ENCODE data around the gene L3MBTL2. TPM values are rescaled to one million over a fixed set of nuclear protein-coding genes. Genes with fewer than 3 reads are reported as not detected.

L3MBTL2 gene
- total and polyA plus RNA-seq, 2 donors from 2014 or later: 16.4 to 25.1 TPM

GRCh38 chr22:41237036-41237706, 32.1 kb downstream of the L3MBTL2 start:
- Histone ChIP-seq H3K27ac (ENCODE audit: low read depth in 2 of 2, low read length in 2 of 2) (no peak overlapping the region), H3K9ac (ENCODE audit: low read length in 3 of 3) (peak overlapping the region in 1 of 3 donors; percentile 61), H3K9me3 (ENCODE audit: control insufficient read depth in 2 of 3, insufficient read depth in 1 of 3, low read length in 3 of 3) (no peaks in the 10 kb centered on the region), H3K4me3 (ENCODE audit: low read length in 3 of 3) (peak overlapping the region in 2 of 3 donors; percentile 6 to 39), H3K36me3 (ENCODE audit: control insufficient read depth in 2 of 3, insufficient read depth in 3 of 3, low read length in 3 of 3) (no peaks in the 10 kb centered on the region), H3K27me3 (ENCODE audit: control insufficient read depth, insufficient read depth, low read length) (no peaks in the 10 kb centered on the region), H3K4me1 (ENCODE audit: control insufficient read depth in 2 of 3, insufficient read depth in 2 of 3, low read depth in 1 of 3, low read length in 3 of 3) (peaks cover 0 to 14% (median 0%) of the 10 kb centered on the region in 3 donors)
- DNase-seq (no peak), FAIRE-seq (no peak)
- intact Hi-C loops (cut with DNase I): no loop called here
- no peak for TF ChIP-seq CTCF (IDR thresholded peaks at IDR 0.05; ENCODE audit: borderline replicate concordance, extremely low read depth, insufficient read depth)

GRCh38 chr22:41237707-41238569, 32.8 kb downstream of the L3MBTL2 start:
- Histone ChIP-seq H3K9me3 (ENCODE audit: control insufficient read depth in 2 of 3, insufficient read depth in 1 of 3, low read length in 3 of 3) (no peaks in the 10 kb centered on the region), H3K4me3 (ENCODE audit: low read length in 3 of 3) (peak overlapping the region in 2 of 3 donors; percentile 6 to 39), H3K36me3 (ENCODE audit: control insufficient read depth in 2 of 3, insufficient read depth in 3 of 3, low read length in 3 of 3) (no peaks in the 10 kb centered on the region), H3K27ac (ENCODE audit: low read depth in 2 of 2, low read length in 2 of 2) (no peak overlapping the region), H3K4me1 (ENCODE audit: control insufficient read depth in 2 of 3, insufficient read depth in 2 of 3, low read depth in 1 of 3, low read length in 3 of 3) (peaks cover 0 to 14% (median 0%) of the 10 kb centered on the region in 3 donors), H3K9ac (ENCODE audit: low read length in 3 of 3) (peak overlapping the region in 1 of 3 donors; percentile 24), H3K27me3 (ENCODE audit: control insufficient read depth, insufficient read depth, low read length) (no peaks in the 10 kb centered on the region)
- DNase-seq (peak; percentile 80 to 91 (median 87)), FAIRE-seq (no peak)
- intact Hi-C loops (cut with DNase I): no loop called here
- TF ChIP-seq CTCF (IDR thresholded peaks at IDR 0.05; ENCODE audit: borderline replicate concordance, extremely low read depth, insufficient read depth): peak; percentile 56

DNA sequence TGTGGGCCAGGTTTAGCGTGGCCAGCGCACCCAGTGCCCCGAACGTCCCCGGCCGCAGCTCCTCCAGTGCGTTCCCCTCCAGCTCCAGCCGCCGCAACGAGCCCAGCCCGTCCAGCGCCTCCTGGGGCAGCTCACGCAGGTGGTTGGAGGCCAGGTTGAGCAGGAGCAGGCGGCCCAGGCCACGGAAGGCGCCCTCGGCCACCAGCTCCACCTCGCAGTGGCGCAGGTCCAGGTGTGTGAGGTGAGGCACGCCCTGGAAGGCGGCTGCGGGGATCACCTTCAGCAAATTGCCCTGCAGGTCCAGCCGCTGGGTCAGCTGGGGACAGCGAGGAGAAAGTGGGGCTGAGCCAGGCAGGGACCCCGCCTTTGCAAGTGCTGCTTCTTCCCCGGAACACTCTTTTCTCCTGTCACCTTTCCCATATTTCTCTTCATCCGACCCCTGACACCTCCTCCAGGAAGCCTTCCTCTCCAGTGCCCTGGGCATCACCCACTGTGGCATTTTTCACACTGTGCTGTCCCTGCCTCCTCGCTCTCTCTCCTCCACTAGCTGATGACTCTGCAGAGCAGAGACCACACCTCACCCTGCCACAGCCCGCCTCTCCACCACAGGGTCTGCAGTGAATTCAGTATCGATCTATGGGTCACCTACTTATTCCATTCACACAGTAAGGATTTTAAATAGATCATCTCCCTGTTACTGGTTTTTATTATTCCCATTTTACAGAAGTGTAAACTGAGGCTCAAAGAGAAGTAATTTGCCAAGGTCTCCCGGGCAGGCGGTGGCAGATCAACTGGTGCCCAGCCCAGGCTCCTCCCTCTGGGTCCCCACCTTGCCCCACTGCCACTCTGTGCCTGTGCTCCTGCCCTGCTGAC, 33.7 kb downstream of the L3MBTL2 start:
- FAIRE-seq: no peak
- no peak for DNase-seq
- Histone ChIP-seq H3K27me3 (ENCODE audit: control insufficient read depth, insufficient read depth, low read length) (no peaks in the 10 kb centered on the region), H3K27ac (ENCODE audit: low read depth in 2 of 2, low read length in 2 of 2) (no peak overlapping the region), H3K9me3 (ENCODE audit: control insufficient read depth in 2 of 3, insufficient read depth in 1 of 3, low read length in 3 of 3) (no peaks in the 10 kb centered on the region), H3K36me3 (ENCODE audit: control insufficient read depth in 2 of 3, insufficient read depth in 3 of 3, low read length in 3 of 3) (no peaks in the 10 kb centered on the region), H3K4me3 (ENCODE audit: low read length in 3 of 3) (no peak overlapping the region), H3K4me1 (ENCODE audit: control insufficient read depth in 2 of 3, insufficient read depth in 2 of 3, low read depth in 1 of 3, low read length in 3 of 3) (peaks cover 0 to 14% (median 0%) of the 10 kb centered on the region in 3 donors), H3K9ac (ENCODE audit: low read length in 3 of 3) (no peak overlapping the region)
- no peak for TF ChIP-seq CTCF (IDR thresholded peaks at IDR 0.05; ENCODE audit: borderline replicate concordance, extremely low read depth, insufficient read depth)
- intact Hi-C loops (cut with DNase I): no loop called here

Data from kidney (tissue), 14 donors.